ENCODE results near the gene OR2H2. TPM values are rescaled to one million over a fixed set of nuclear protein-coding genes. Genes with fewer than 3 reads are reported as not detected.

Gene OR2H2
- total RNA-seq, 4 donors from 2014 or later = not detected

DNA sequence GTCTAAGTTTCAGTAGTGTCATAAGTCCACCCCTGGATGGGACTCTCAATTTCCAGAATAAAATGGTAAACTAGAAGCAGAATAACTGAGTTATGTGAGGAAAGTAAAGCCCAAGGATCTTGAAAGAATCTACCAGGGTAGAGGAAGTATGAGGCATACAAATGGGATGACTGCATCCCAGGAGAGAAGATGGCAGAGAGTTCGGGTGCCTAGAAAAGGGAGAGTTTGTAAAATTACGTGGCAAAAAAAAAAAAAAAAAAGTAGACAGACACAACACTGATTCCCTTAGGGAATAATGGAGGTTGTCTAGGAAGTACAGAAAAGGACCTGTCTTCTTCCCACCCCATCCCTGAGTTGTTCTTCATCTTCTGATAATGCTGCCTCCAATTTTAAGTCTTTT, 44.6 kb downstream of the OR2H2 start:
- Histone ChIP-seq H3K27me3 (no peaks in the 10 kb centered on the region), H3K27ac (no peak overlapping the region)
- 83% methylated on average over 2 of the region's 2 CpGs for WGBS

DNA sequence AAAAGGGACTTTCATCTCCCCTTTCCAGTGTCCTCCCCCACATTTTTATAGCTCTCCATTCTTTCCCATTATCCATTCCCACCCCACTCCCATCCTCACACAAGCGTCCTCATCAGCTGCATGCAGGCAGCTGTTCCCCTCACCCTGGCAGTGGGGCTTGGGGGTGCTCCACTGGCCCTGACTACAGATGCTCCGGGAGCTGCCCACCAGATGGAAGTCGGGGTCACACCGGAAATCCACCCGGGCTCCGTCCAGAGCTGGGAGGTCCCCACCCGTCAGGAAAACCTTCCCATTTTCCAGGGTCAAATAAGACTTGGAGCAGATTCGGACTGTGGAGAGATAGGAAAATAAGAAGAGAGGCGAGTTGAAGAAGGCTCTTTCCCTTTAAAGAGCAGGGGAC, 45.4 kb downstream of the OR2H2 start:
- H3K9me3 ChIP-seq = no peaks in the 10 kb centered on the region
- no peak for TF ChIP-seq POLR2AphosphoS5 (IDR thresholded peaks at IDR 0.05)
- DNase-seq (ENCODE audit: low spot score in 2 of 2) = no peak
- no peak overlapping the region for H3K4me3 ChIP-seq
- H3K36me3 ChIP-seq = no peaks in the 10 kb centered on the region
- no peaks in the 10 kb centered on the region for H3K27me3 ChIP-seq
- peaks cover 42% of the 10 kb centered on the region for H3K4me1 ChIP-seq
- H3K27ac ChIP-seq = no peak overlapping the region
- 83% methylated on average over 9 of the region's 9 CpGs for WGBS

More for the DNA sequence above, 44.6 kb downstream of the OR2H2 start:
- TF ChIP-seq EP300 (IDR thresholded peaks at IDR 0.05) (no peak), POLR2A (IDR thresholded peaks at IDR 0.05) (no peak), POLR2AphosphoS5 (IDR thresholded peaks at IDR 0.05) (no peak)
- TF ChIP-seq, protein P1, sequence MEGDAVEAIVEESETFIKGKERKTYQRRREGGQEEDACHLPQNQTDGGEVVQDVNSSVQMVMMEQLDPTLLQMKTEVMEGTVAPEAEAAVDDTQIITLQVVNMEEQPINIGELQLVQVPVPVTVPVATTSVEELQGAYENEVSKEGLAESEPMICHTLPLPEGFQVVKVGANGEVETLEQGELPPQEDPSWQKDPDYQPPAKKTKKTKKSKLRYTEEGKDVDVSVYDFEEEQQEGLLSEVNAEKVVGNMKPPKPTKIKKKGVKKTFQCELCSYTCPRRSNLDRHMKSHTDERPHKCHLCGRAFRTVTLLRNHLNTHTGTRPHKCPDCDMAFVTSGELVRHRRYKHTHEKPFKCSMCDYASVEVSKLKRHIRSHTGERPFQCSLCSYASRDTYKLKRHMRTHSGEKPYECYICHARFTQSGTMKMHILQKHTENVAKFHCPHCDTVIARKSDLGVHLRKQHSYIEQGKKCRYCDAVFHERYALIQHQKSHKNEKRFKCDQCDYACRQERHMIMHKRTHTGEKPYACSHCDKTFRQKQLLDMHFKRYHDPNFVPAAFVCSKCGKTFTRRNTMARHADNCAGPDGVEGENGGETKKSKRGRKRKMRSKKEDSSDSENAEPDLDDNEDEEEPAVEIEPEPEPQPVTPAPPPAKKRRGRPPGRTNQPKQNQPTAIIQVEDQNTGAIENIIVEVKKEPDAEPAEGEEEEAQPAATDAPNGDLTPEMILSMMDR (IDR thresholded peaks at IDR 0.05) = no peak
- H3K36me3 ChIP-seq = no peaks in the 10 kb centered on the region
- no peak overlapping the region for H3K4me3 ChIP-seq
- DNase-seq (ENCODE audit: low spot score in 2 of 2) = no peak
- H3K4me1 ChIP-seq = peaks cover 42% of the 10 kb centered on the region
- H3K9me3 ChIP-seq = no peaks in the 10 kb centered on the region

- H3K4me3 ChIP-seq = no peak overlapping the region
- H3K36me3 ChIP-seq = no peaks in the 10 kb centered on the region
- H3K27me3 ChIP-seq = no peaks in the 10 kb centered on the region
- 78% methylated on average over 14 of the region's 14 CpGs for WGBS
- DNase-seq (ENCODE audit: low spot score in 2 of 2) = no peak
- no peak overlapping the region for H3K27ac ChIP-seq
- no peaks in the 10 kb centered on the region for H3K9me3 ChIP-seq
- H3K4me1 ChIP-seq = peaks cover 42% of the 10 kb centered on the region
- no peak for TF ChIP-seq POLR2AphosphoS5 (IDR thresholded peaks at IDR 0.05)
- TF ChIP-seq, protein P1 (IDR thresholded peaks at IDR 0.05) = no peak
- no peak for TF ChIP-seq POLR2A (IDR thresholded peaks at IDR 0.05)
- TF ChIP-seq EP300 (IDR thresholded peaks at IDR 0.05) = no peak
These were observed 46.4 kb downstream of the OR2H2 start for GRCh38 chr6:29631209-29631810.

DNA sequence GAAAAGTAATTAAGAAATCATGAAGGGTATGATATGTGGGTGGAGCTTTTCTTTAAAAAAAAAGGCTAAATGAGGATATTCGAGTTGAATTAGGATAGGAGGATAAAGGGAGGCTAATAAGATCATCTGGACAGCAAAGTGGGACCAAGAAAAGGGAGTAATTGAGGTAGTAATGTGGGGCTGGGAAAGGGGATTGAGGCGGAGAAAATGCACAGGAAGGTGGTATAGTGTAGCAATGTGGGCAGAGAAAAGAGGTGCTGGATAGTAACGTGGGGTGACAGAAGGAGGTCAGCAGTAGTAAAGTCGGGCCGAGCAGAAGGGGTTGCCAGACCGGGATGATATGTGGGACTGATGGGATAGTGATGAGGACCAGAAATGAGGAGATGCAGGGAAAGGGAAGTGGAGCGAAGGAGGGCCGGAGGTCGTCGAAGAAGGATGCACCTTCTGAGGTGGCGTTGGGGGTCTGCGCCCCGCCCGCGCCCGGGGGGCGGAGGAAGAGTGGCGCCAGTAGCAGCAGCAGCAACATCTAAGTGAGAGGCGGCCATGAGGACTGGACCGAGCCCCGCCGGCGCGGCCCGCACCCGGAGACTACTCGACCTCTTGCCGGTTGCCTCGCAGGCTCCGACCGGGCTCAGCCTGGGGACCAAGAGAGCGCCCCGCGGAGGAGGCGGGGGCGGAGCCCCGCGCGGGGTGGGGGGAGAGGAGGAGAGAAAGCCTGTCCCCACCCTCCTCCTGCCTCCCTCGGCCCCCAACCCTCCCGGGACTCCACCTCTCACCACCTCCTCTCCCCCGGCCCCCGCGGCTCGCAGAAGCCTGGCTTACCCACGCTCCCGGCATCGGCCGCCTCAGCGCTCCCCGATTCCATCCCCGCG, 47.2 kb downstream of the OR2H2 start:
- H3K27ac ChIP-seq = peak overlapping the region; percentile 15
- peak; percentile 80 to 82 for DNase-seq (ENCODE audit: low spot score in 2 of 2)
- H3K4me3 ChIP-seq = peak overlapping the region; percentile 67

DNA sequence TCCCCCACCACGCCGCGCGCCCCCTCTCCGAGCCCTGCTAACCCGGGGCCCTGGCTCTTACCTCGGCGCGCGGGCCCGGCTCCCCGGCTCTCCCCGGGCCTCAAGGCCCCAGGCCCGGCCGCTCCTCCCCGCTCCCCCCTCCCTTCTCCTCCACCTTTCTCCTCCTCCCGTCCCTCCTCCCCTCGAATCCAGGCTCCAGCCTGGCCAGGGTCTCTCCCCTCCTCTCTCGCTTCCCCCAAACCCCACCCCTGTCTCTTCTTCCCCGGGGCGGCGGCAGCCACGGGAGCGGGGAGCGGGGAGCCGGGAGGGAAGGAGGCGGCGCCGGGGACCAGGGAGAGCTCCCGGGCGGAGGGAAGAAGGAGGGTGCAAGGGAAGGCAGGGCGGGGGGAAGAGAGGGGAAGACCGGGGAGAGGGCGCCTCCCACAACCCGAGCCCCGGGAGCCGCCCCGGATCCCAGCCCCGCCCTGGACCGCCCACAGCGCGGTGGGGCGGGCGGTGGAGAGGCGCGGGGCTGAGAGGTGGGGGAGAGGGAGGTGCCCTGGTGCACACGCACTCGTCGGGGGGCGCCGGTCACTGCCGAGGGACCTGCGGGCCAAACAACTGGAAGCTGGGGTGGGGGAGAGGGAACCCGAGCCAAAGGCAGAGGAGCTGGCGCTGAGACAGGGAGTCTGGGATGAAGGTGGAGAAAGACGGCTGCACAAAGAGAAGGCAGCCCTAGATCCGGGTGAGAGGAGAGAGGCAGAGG, 48.0 kb downstream of the OR2H2 start, which contains the start of gene GABBR1:
Gene GABBR1, minus strand, starts transcription at position 395 of the 745 bp plus-strand sequence. CDS start 798 bp downstream, outside the sequence.
- no peaks in the 10 kb centered on the region for H3K27me3 ChIP-seq
- TF ChIP-seq, protein P1 (IDR thresholded peaks at IDR 0.05) = no peak
- TF ChIP-seq POLR2AphosphoS5 (IDR thresholded peaks at IDR 0.05) (no peak), POLR2A (IDR thresholded peaks at IDR 0.05) (no peak), EP300 (IDR thresholded peaks at IDR 0.05) (no peak)
- WGBS = 0% methylated on average over 32 of the region's 57 CpGs
- peak within 1 kb of the TSS; percentile 15 for H3K27ac ChIP-seq
- no peaks in the 10 kb centered on the region for H3K36me3 ChIP-seq
- no peaks in the 10 kb centered on the region for H3K9me3 ChIP-seq
- H3K4me3 ChIP-seq = peak within 1 kb of the TSS; percentile 67
- peak; percentile 92 to 94 for DNase-seq (ENCODE audit: low spot score in 2 of 2)
- H3K4me1 ChIP-seq = peaks cover 34% of the 10 kb centered on the region

More for the DNA sequence above, 47.2 kb downstream of the OR2H2 start:
- 8% methylated on average over 24 of the region's 53 CpGs for WGBS
- Histone ChIP-seq H3K36me3 (no peaks in the 10 kb centered on the region), H3K27me3 (no peaks in the 10 kb centered on the region), H3K9me3 (no peaks in the 10 kb centered on the region), H3K4me1 (peaks cover 41% of the 10 kb centered on the region)
- TF ChIP-seq POLR2A (IDR thresholded peaks at IDR 0.05) (no peak), POLR2AphosphoS5 (IDR thresholded peaks at IDR 0.05) (no peak), EP300 (IDR thresholded peaks at IDR 0.05) (no peak)
- TF ChIP-seq, protein P1 (IDR thresholded peaks at IDR 0.05) = no peak
